Anterior cingulate cortex (tissue), 58 donors: ENCODE data around the gene TUBB.
"Not testable (repeated sequence)": the region's sequence is repeated elsewhere in the genome, so short reads cannot be mapped to it uniquely, and the experiment has no call there.

ENCODE experiments used
- DNase-seq, 58 donors: peaks; one replicate each; lab custom pipeline; 2025; lab: John Stamatoyannopoulos, UW

TUBB gene

GRCh38 chr6:30717129-30717844, 2.9 kb upstream of the TUBB start, which contains the start of gene MDC1:
TSS of gene MDC1 (minus strand) at chr6:30717281. CDS start at chr6:30715175, 2,106 bp downstream.
- DNase-seq, result peak; percentile 85 to 100 (median 99)

GRCh38 chr6:30717845-30718720, 2.1 kb upstream of the TUBB start:
- DNase-seq, result not testable (repeated sequence)

- no peak for DNase-seq
Measured at GRCh38 chr6:30719356-30719755, 796 bp upstream of the TUBB start.

- DNase-seq, result peak in 46 of 58 donors; percentile 9 to 69 (median 30)
Measured at GRCh38 chr6:30720738-30721197, 616 bp downstream of the TUBB start.

GRCh38 chr6:30721198-30722024, 1.3 kb downstream of the TUBB start:
- DNase-seq, result peak in 57 of 58 donors; percentile 24 to 90 (median 80)

- DNase-seq, result not testable (repeated sequence)
Measured at GRCh38 chr6:30722025-30722279, 1.8 kb downstream of the TUBB start.

- peak in 56 of 58 donors; percentile 7 to 91 (median 61) for DNase-seq
Measured at GRCh38 chr6:30722280-30723112, 2.3 kb downstream of the TUBB start.

GRCh38 chr6:30723159-30723842, 3.1 kb downstream of the TUBB start:
- not testable (repeated sequence) for DNase-seq

GRCh38 chr6:30723843-30724741, 3.9 kb downstream of the TUBB start:
- DNase-seq, result peak in 1 of 58 donors; percentile 8

- DNase-seq, result no peak
Measured at GRCh38 chr6:30724906-30725667, 4.9 kb downstream of the TUBB start.

- DNase-seq, result no peak
Measured at GRCh38 chr6:30725713-30726505, 5.8 kb downstream of the TUBB start.

GRCh38 chr6:30726506-30727413, 6.6 kb downstream of the TUBB start:
- no peak for DNase-seq

GRCh38 chr6:30727920-30728553, 7.9 kb downstream of the TUBB start:
- no peak for DNase-seq

GRCh38 chr6:30730601-30731435, 10.7 kb downstream of the TUBB start:
- peak in 37 of 58 donors; percentile 3 to 66 (median 30) for DNase-seq
